ENCODE measurements around the gene CCDC85B. TPM values are rescaled to one million over a fixed set of nuclear protein-coding genes. Genes with fewer than 3 reads are reported as not detected.

The CCDC85B gene
- total and polyA plus RNA-seq, 2 of the 13 experiments (the other 11 are each of a cell fraction or from before 2014, with no cell fraction given): 8.2 to 19.5 TPM

DNA sequence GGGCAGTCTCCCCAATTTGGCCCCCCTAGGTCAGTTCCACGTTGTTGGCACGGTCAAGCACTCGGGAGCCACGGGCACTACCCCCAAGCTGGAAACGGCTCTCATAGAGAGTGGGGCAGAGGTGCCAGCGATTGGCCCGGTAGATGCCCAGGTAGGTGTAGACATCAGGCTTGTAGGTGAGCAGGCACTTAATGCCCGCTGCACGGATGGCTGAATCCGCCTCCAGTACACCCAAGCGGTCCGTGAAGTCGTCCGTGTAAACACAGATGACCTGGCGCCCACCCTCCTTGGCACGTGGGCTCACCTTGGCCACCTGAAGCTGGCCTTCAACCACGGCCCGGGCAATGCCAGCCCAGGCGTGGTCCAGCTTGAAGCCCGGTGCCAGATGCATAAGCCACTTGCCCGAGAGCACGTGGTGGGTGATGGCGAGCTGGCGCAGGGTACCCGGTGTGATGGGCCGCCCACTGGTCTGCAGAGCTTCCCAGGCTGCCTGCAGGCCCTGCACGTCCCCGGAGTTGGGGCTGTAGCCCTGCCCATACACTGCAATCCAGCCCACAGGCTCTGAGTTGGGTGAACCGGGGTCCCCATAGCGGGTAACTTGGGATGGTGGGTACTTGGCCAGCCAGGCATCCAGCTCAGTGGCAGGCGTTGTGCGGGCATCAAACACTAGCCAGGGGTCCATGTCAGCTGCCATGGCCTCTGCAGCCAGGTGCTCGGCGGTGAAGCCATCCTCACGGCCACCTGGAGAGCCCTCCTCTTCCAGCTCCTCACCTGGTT, 27.1 kb downstream of the CCDC85B start (continued):
- TF ChIP-seq, protein P1, sequence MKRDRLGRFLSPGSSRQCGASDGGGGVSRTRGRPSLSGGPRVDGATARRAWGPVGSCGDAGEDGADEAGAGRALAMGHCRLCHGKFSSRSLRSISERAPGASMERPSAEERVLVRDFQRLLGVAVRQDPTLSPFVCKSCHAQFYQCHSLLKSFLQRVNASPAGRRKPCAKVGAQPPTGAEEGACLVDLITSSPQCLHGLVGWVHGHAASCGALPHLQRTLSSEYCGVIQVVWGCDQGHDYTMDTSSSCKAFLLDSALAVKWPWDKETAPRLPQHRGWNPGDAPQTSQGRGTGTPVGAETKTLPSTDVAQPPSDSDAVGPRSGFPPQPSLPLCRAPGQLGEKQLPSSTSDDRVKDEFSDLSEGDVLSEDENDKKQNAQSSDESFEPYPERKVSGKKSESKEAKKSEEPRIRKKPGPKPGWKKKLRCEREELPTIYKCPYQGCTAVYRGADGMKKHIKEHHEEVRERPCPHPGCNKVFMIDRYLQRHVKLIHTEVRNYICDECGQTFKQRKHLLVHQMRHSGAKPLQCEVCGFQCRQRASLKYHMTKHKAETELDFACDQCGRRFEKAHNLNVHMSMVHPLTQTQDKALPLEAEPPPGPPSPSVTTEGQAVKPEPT (CRISPR knock-in tag; IDR thresholded peaks at IDR 0.05; ENCODE audit: low read depth): no peak
- no peak for TF ChIP-seq CC2D1A (CRISPR knock-in tag; IDR thresholded peaks at IDR 0.05)
- TF ChIP-seq RBFOX2 (IDR thresholded peaks at IDR 0.05; ENCODE audit: low read depth, low read length): peak; percentile 72
- TF ChIP-seq ZNF136 (CRISPR knock-in tag; IDR thresholded peaks at IDR 0.05; ENCODE audit: low read depth): no peak
- TF ChIP-seq RFX1 (IDR thresholded peaks at IDR 0.05): no peak
- TF ChIP-seq, protein P2, sequence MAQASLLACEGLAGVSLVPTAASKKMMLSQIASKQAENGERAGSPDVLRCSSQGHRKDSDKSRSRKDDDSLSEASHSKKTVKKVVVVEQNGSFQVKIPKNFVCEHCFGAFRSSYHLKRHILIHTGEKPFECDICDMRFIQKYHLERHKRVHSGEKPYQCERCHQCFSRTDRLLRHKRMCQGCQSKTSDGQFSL (CRISPR knock-in tag; IDR thresholded peaks at IDR 0.05): no peak
- peak; percentile 21; the same call in 1 of the 2 replicates for TF ChIP-seq GABPB1 (CRISPR knock-in tag; IDR thresholded peaks at IDR 0.05)
- peak; percentile 45; the same call in 1 of the 2 replicates for TF ChIP-seq ZNF572 (CRISPR knock-in tag; IDR thresholded peaks at IDR 0.05)
- TF ChIP-seq AGO2 (optimal IDR thresholded peaks at IDR 0.05; ENCODE audit: low read depth, low read length): peak; percentile 77
- TF ChIP-seq, protein P3, sequence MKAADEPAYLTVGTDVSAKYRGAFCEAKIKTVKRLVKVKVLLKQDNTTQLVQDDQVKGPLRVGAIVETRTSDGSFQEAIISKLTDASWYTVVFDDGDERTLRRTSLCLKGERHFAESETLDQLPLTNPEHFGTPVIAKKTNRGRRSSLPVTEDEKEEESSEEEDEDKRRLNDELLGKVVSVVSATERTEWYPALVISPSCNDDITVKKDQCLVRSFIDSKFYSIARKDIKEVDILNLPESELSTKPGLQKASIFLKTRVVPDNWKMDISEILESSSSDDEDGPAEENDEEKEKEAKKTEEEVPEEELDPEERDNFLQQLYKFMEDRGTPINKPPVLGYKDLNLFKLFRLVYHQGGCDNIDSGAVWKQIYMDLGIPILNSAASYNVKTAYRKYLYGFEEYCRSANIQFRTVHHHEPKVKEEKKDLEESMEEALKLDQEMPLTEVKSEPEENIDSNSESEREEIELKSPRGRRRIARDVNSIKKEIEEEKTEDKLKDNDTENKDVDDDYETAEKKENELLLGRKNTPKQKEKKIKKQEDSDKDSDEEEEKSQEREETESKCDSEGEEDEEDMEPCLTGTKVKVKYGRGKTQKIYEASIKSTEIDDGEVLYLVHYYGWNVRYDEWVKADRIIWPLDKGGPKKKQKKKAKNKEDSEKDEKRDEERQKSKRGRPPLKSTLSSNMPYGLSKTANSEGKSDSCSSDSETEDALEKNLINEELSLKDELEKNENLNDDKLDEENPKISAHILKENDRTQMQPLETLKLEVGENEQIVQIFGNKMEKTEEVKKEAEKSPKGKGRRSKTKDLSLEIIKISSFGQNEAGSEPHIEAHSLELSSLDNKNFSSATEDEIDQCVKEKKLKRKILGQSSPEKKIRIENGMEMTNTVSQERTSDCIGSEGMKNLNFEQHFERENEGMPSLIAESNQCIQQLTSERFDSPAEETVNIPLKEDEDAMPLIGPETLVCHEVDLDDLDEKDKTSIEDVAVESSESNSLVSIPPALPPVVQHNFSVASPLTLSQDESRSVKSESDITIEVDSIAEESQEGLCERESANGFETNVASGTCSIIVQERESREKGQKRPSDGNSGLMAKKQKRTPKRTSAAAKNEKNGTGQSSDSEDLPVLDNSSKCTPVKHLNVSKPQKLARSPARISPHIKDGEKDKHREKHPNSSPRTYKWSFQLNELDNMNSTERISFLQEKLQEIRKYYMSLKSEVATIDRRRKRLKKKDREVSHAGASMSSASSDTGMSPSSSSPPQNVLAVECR (CRISPR knock-in tag; IDR thresholded peaks at IDR 0.05; ENCODE audit: borderline replicate concordance): 0 out of 2 replicates have a peak, but pooled peaks have one; percentile 8
- TF ChIP-seq ZIK1 (CRISPR knock-in tag; IDR thresholded peaks at IDR 0.05; ENCODE audit: borderline replicate concordance, low read depth): no peak
- TF ChIP-seq, protein P4, sequence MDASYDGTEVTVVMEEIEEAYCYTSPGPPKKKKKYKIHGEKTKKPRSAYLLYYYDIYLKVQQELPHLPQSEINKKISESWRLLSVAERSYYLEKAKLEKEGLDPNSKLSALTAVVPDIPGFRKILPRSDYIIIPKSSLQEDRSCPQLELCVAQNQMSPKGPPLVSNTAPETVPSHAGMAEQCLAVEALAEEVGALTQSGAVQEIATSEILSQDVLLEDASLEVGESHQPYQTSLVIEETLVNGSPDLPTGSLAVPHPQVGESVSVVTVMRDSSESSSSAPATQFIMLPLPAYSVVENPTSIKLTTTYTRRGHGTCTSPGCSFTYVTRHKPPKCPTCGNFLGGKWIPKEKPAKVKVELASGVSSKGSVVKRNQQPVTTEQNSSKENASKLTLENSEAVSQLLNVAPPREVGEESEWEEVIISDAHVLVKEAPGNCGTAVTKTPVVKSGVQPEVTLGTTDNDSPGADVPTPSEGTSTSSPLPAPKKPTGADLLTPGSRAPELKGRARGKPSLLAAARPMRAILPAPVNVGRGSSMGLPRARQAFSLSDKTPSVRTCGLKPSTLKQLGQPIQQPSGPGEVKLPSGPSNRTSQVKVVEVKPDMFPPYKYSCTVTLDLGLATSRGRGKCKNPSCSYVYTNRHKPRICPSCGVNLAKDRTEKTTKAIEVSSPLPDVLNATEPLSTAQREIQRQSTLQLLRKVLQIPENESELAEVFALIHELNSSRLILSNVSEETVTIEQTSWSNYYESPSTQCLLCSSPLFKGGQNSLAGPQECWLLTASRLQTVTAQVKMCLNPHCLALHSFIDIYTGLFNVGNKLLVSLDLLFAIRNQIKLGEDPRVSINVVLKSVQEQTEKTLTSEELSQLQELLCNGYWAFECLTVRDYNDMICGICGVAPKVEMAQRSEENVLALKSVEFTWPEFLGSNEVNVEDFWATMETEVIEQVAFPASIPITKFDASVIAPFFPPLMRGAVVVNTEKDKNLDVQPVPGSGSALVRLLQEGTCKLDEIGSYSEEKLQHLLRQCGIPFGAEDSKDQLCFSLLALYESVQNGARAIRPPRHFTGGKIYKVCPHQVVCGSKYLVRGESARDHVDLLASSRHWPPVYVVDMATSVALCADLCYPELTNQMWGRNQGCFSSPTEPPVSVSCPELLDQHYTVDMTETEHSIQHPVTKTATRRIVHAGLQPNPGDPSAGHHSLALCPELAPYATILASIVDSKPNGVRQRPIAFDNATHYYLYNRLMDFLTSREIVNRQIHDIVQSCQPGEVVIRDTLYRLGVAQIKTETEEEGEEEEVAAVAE (CRISPR knock-in tag; IDR thresholded peaks at IDR 0.05; ENCODE audit: borderline replicate concordance): no peak

All from HepG2 (cell line).